ENCODE data around the gene DPP10.

Gene DPP10

GRCh38 chr2:114925296-114926255, 483.1 kb downstream of the DPP10 start:
- no peaks in the 10 kb centered on the region for H3K36me3 ChIP-seq (ENCODE audit: control insufficient read depth, insufficient read depth, low read length)
- no peak overlapping the region for H3K9ac ChIP-seq
- H3K4me3 ChIP-seq (ENCODE audit: low read depth, low read length) = no peak overlapping the region
- no peak overlapping the region for H3K4me2 ChIP-seq (ENCODE audit: low read length)
- no peaks in the 10 kb centered on the region for H3K4me1 ChIP-seq
- TF ChIP-seq, protein P1, sequence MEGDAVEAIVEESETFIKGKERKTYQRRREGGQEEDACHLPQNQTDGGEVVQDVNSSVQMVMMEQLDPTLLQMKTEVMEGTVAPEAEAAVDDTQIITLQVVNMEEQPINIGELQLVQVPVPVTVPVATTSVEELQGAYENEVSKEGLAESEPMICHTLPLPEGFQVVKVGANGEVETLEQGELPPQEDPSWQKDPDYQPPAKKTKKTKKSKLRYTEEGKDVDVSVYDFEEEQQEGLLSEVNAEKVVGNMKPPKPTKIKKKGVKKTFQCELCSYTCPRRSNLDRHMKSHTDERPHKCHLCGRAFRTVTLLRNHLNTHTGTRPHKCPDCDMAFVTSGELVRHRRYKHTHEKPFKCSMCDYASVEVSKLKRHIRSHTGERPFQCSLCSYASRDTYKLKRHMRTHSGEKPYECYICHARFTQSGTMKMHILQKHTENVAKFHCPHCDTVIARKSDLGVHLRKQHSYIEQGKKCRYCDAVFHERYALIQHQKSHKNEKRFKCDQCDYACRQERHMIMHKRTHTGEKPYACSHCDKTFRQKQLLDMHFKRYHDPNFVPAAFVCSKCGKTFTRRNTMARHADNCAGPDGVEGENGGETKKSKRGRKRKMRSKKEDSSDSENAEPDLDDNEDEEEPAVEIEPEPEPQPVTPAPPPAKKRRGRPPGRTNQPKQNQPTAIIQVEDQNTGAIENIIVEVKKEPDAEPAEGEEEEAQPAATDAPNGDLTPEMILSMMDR (IDR thresholded peaks at IDR 0.05) = no peak
- H3K79me2 ChIP-seq = no peaks in the 10 kb centered on the region
- no peaks in the 10 kb centered on the region for H3K9me3 ChIP-seq (ENCODE audit: control insufficient read depth, low read length)
- no peaks in the 10 kb centered on the region for H3K27me3 ChIP-seq (ENCODE audit: control insufficient read depth, insufficient read depth, low read length)
- no peak overlapping the region for H3K27ac ChIP-seq
- no peak overlapping the region for H2AFZ ChIP-seq

- Histone ChIP-seq H3K27ac (no peak overlapping the region), H3K79me2 (no peaks in the 10 kb centered on the region), H3K4me3 (ENCODE audit: low read depth, low read length) (no peak overlapping the region), H3K9me3 (ENCODE audit: control insufficient read depth, low read length) (no peaks in the 10 kb centered on the region), H2AFZ (no peak overlapping the region), H3K4me2 (ENCODE audit: low read length) (no peak overlapping the region), H3K4me1 (no peaks in the 10 kb centered on the region), H3K9ac (no peak overlapping the region), H3K36me3 (ENCODE audit: control insufficient read depth, insufficient read depth, low read length) (no peaks in the 10 kb centered on the region), H3K27me3 (ENCODE audit: control insufficient read depth, insufficient read depth, low read length) (no peaks in the 10 kb centered on the region)
- TF ChIP-seq, protein P1 (IDR thresholded peaks at IDR 0.05) = no peak
Observed at GRCh38 chr2:114926303-114926702, 483.9 kb downstream of the DPP10 start.

DNA sequence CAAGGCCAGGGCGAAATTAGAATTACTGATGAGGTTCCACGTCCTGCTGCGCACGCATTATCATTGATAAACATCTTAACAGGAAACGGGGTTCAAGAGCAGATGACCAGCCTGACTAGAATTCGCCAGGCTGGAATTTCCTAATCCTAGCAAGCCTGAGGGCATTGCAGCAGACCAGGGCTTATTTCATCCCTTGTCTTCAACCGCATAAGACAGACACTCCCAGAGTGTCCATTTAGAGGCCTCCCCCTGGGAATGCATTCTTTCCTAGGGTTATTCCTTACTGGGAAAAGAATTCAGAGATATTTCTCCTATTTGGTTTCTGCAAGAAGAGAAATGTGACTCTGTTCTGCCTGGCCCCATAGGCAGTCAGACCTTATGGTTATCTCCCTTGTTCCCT, 486.8 kb downstream of the DPP10 start:
- no peaks in the 10 kb centered on the region for H3K9me3 ChIP-seq (ENCODE audit: control insufficient read depth, low read length)
- H2AFZ ChIP-seq = no peak overlapping the region
- H3K27ac ChIP-seq = no peak overlapping the region
- no peaks in the 10 kb centered on the region for H3K27me3 ChIP-seq (ENCODE audit: control insufficient read depth, insufficient read depth, low read length)
- no peak overlapping the region for H3K4me3 ChIP-seq (ENCODE audit: low read depth, low read length)
- no peaks in the 10 kb centered on the region for H3K4me1 ChIP-seq
- TF ChIP-seq, protein P1 (IDR thresholded peaks at IDR 0.05) = no peak
- no peak overlapping the region for H3K9ac ChIP-seq
- no peak overlapping the region for H3K4me2 ChIP-seq (ENCODE audit: low read length)
- no peaks in the 10 kb centered on the region for H3K36me3 ChIP-seq (ENCODE audit: control insufficient read depth, insufficient read depth, low read length)
- no peaks in the 10 kb centered on the region for H3K79me2 ChIP-seq

DNA sequence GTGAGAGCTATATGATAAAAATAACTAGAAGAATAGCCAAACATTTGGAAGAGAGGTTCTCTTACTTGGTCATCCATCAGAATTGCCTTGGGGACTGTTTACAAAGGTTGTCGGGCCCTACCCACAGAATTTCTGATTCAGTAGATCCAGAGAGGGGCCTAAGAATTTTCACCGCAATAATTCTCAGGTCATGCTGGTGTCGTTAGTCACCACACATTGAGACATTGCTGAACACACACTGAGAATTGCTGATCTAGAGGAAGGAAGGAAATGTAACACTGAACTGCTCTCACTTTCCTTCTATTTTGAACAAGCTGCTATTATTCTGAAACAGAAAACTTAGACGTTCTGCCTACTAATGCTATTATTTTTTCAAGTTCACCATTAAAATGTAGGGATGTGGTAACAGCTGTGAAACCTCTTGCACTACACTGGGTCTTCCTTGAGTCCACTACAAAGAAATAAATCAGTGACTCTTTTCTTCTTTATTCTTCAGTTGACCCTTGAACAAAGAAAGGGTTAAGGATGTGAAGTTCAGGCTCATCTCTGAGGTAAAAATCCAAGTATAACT, 491.3 kb downstream of the DPP10 start:
- TF ChIP-seq, protein P1 (IDR thresholded peaks at IDR 0.05) = no peak
- Histone ChIP-seq H3K9ac (no peak overlapping the region), H3K9me3 (ENCODE audit: control insufficient read depth, low read length) (no peaks in the 10 kb centered on the region), H3K4me3 (ENCODE audit: low read depth, low read length) (no peak overlapping the region), H3K4me1 (no peaks in the 10 kb centered on the region), H3K36me3 (ENCODE audit: control insufficient read depth, insufficient read depth, low read length) (no peaks in the 10 kb centered on the region), H2AFZ (no peak overlapping the region), H3K27ac (no peak overlapping the region), H3K79me2 (no peaks in the 10 kb centered on the region), H3K4me2 (ENCODE audit: low read length) (no peak overlapping the region), H3K27me3 (ENCODE audit: control insufficient read depth, insufficient read depth, low read length) (no peaks in the 10 kb centered on the region)

Measured in parathyroid adenoma (tissue), 2 donors.